Peyer's patch (tissue), 4 donors: ENCODE data around the gene CEBPB.

Experiments
- CTCF ChIP-seq, 6 experiments: fragments of 450-650 bp in 4 of 6; fragments of 200-600 bp in 2 of 6; sonication (generic) in 1 of 6; IDR thresholded peaks; one replicate each; pipeline ENCODE4 v1.5.1; 2017 to 2019; ENCODE audit warnings: antibody characterized with exemption in 6 of 6, mild to moderate bottlenecking in 3 of 6, moderate library complexity in 1 of 6
- POLR2A ChIP-seq, 2 donors: fragments of 450-650 bp; IDR thresholded peaks; one replicate each; pipeline ENCODE4 v1.5.1; 2017; ENCODE audit warnings: antibody characterized with exemption in 2 of 2, mild to moderate bottlenecking in 2 of 2, moderate library complexity in 2 of 2

GRCh38 chr20:50165684-50166554, 24.7 kb upstream of the CEBPB start:
- no peak for TF ChIP-seq POLR2A (IDR thresholded peaks at IDR 0.05)
- TF ChIP-seq CTCF (IDR thresholded peaks at IDR 0.05) = no peak
